NB4 (cell line): Measurements from ENCODE around the gene NHS.

Experiments used
- POLR2A ChIP-seq: IDR thresholded peaks from 2 replicates; pipeline ENCODE4 v1.6.1; 2011; ENCODE audit warnings: mild to moderate bottlenecking; ENCODE audit not compliant: insufficient read length; ENCODE audit errors: extremely low read depth
- TF ChIP-seq, protein P1 (sequence below): IDR thresholded peaks from one replicate; pipeline ENCODE4 v1.5.1; 2012; ENCODE audit warnings: low read depth, low read length
- TF ChIP-seq, protein P2 (sequence below): IDR thresholded peaks from 2 replicates; pipeline ENCODE4 v1.6.1; 2011; ENCODE audit warnings: low read depth, low read length

DNA sequence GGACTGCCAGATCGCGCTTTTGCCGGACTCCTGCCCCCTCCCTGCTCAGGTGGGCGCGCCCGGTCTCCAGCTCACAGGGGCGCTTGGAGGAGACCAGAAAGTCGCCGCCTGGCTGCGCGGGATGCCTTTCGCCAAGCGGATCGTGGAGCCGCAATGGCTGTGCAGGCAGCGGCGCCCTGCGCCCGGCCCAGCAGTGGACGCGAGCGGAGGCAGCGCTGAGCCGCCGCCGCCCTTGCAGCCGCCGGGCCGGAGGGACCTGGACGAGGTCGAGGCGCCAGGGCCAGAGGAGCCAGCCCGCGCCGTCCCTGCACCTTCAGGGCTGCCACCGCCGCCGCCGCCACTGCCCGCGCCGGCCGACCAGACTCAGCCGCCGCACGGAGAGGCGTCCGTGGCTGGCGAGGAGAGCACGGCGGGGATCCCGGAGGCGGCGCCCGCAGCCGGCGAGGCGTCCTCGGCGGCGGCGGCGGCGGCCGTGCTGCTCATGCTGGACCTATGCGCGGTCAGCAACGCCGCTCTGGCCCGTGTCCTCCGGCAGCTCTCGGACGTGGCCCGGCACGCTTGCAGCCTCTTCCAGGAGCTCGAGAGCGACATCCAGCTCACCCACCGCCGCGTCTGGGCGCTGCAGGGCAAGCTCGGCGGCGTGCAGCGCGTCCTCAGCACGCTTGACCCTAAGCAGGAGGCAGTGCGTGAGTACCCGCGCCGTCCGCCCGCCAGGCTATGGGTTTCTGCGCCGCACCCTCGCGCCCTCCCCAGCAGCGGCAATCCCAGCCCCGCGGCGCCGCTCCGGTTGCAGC, 834 bp downstream of the NHS start:
- TF ChIP-seq, protein P1, sequence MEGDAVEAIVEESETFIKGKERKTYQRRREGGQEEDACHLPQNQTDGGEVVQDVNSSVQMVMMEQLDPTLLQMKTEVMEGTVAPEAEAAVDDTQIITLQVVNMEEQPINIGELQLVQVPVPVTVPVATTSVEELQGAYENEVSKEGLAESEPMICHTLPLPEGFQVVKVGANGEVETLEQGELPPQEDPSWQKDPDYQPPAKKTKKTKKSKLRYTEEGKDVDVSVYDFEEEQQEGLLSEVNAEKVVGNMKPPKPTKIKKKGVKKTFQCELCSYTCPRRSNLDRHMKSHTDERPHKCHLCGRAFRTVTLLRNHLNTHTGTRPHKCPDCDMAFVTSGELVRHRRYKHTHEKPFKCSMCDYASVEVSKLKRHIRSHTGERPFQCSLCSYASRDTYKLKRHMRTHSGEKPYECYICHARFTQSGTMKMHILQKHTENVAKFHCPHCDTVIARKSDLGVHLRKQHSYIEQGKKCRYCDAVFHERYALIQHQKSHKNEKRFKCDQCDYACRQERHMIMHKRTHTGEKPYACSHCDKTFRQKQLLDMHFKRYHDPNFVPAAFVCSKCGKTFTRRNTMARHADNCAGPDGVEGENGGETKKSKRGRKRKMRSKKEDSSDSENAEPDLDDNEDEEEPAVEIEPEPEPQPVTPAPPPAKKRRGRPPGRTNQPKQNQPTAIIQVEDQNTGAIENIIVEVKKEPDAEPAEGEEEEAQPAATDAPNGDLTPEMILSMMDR, result no peak
- TF ChIP-seq, protein P2, sequence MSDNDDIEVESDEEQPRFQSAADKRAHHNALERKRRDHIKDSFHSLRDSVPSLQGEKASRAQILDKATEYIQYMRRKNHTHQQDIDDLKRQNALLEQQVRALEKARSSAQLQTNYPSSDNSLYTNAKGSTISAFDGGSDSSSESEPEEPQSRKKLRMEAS, result no peak
- no peak for TF ChIP-seq POLR2A
